Measurements from ENCODE around the gene CDNF.

Gene CDNF

DNA sequence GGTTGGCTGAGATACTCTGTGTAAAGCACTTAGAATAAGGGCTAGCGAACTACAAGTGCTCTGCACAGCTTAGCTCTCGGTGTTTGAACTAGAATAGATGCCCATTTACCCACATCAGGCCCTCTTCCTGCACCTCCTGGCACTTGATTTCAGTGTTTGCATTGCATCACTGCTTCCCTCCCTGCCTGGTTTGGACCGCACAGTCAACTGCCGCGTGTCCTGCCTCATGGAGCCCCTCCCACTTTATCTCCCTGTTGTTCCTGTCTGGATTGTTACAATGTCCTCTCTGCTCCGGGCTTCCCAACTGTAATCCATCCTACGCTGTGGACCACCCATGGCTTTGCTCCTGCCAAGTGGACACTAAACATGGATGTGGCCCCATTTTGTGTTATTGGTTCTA lies 65.4 kb downstream of the CDNF start:
- Mint-ChIP-seq H3K27me3 (ENCODE audit: low read depth, poor library complexity) (peaks cover 14% of the 10 kb centered on the region), H3K27ac (no peak overlapping the region), H3K4me1 (peaks cover 13% of the 10 kb centered on the region), H3K9me3 (peaks cover 4% of the 10 kb centered on the region), H3K36me3 (ENCODE audit: low read depth) (no peaks in the 10 kb centered on the region), H3K4me3 (no peak overlapping the region)
- no peak for DNase-seq
- TF ChIP-seq CTCF (IDR thresholded peaks at IDR 0.05), result no peak

DNA sequence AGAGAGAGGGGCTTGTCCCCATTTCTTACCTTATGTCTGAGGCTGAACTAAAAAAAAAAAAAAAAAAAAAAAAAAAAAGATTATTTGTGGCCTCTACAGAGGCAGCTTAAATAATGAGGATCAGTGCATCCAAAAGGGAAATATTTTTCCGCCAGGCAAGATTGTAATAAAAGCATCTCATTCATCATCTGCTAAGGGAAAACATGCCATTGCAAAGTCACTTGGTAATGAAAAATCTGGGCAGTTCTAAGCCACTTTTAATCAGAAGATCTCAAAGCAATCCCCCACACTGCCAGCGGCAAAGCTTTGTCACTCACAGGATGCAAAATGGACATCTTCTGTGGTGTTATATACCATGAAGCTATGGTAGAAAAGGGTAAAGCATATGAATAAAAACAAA lies 66.9 kb downstream of the CDNF start:
- no peak for TF ChIP-seq CTCF (IDR thresholded peaks at IDR 0.05)
- peaks cover 17% of the 10 kb centered on the region for H3K27me3 Mint-ChIP-seq (ENCODE audit: low read depth, poor library complexity)
- H3K4me1 Mint-ChIP-seq, result peaks cover 13% of the 10 kb centered on the region
- H3K9me3 Mint-ChIP-seq, result peaks cover 4% of the 10 kb centered on the region
- H3K36me3 Mint-ChIP-seq (ENCODE audit: low read depth), result no peaks in the 10 kb centered on the region
- H3K27ac Mint-ChIP-seq, result no peak overlapping the region
- H3K4me3 Mint-ChIP-seq, result no peak overlapping the region
- no peak for DNase-seq

Data from nephron progenitor cell (in vitro differentiated cells).